ENCODE measurements around the gene MAPK1. TPM values are rescaled to one million over a fixed set of nuclear protein-coding genes. Genes with fewer than 3 reads are reported as not detected.

MAPK1 gene
- total and polyA plus RNA-seq, 9 of the 15 experiments (the other 6 are each of a cell fraction or from before 2014, with no cell fraction given): 46.3 to 575 (median 283) TPM

DNA sequence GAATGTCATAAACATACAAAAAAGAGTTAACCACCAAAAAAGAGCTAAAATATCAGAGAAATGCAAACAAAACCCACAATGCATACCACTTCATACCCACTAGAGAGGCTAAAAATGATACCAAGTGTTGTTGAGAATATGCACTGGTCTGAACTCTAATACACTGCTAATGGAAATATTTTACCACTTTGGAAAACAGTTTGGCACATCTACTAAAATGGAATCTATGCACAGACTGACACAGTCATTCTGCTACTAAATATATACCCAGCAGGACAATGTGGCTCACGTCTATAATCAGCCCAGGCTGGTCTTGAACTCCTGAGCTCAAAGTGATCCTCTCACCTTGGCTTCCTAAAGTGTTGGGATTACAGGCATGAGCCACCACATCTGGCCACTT, 18.0 kb downstream of the MAPK1 start:
- ChIA-PET CTCF (ENCODE audit: low intra/inter-chr PET ratio) (no interaction called here), POLR2A (interaction anchor here (0.5 to 45.6 kb wide), 12 partner anchors 3 to 139 kb away, joined by 3 to 1351 read pairs (median 3); partner anchors contain the start of gene MAPK1)
- Histone ChIP-seq H2AFZ (ENCODE audit: low read depth, low read length) (no peak overlapping the region), H3K4me1 (replicated peaks in 1 of 2; ENCODE audit: control insufficient read depth in 2 of 2, insufficient read depth in 2 of 2, low read length in 2 of 2) (peaks cover 6 to 24% of the 10 kb centered on the region in 2 experiments; a peak in 4 of 5 replicates), H4K20me1 (replicated peaks; ENCODE audit: control insufficient read depth, insufficient read depth, low read length) (peaks cover 26% of the 10 kb centered on the region), H3K9me1 (ENCODE audit: control insufficient read depth, insufficient read depth, low read length) (peaks cover 12% of the 10 kb centered on the region), H3K79me2 (ENCODE audit: control insufficient read depth, insufficient read depth, low read length) (peaks cover 91% of the 10 kb centered on the region), H3K9ac (ENCODE audit: insufficient read depth in 1 of 2, low read depth in 2 of 2, low read length in 2 of 2) (no peak overlapping the region), H3K4me2 (ENCODE audit: insufficient read depth, low read length) (no peak overlapping the region), H3K4me3 (no peak overlapping the region), H3K9me3 (replicated peaks; ENCODE audit: control insufficient read depth, insufficient read depth, low read depth, low read length) (no peaks in the 10 kb centered on the region), H3K36me3 (ENCODE audit: control insufficient read depth, insufficient read depth, low read length) (peaks cover 46% of the 10 kb centered on the region), H3K27ac (ENCODE audit: extremely low read depth, low read depth, low read length) (no peak overlapping the region), H3K27me3 (ENCODE audit: control insufficient read depth in 2 of 2, insufficient read depth in 2 of 2, low read length in 2 of 2) (no peaks in the 10 kb centered on the region)
- ATAC-seq (peak; percentile 14), FAIRE-seq (no peak), DNase-seq (ENCODE audit: extremely low read depth in 1 of 4, low spot score in 3 of 4) (no peak)
- in situ Hi-C loops (cut with MboI) (no loop called here), intact Hi-C loops (cut with micrococcal nuclease) (no loop called here)
- no TSS peak for BruUV-seq (replicated peaks)
- WGBS (ENCODE audit: insufficient coverage, low coverage, missing lambda C conversion rate): 46% methylated on average over 1 of the region's 1 CpG
- TF ChIP-seq, protein P1, sequence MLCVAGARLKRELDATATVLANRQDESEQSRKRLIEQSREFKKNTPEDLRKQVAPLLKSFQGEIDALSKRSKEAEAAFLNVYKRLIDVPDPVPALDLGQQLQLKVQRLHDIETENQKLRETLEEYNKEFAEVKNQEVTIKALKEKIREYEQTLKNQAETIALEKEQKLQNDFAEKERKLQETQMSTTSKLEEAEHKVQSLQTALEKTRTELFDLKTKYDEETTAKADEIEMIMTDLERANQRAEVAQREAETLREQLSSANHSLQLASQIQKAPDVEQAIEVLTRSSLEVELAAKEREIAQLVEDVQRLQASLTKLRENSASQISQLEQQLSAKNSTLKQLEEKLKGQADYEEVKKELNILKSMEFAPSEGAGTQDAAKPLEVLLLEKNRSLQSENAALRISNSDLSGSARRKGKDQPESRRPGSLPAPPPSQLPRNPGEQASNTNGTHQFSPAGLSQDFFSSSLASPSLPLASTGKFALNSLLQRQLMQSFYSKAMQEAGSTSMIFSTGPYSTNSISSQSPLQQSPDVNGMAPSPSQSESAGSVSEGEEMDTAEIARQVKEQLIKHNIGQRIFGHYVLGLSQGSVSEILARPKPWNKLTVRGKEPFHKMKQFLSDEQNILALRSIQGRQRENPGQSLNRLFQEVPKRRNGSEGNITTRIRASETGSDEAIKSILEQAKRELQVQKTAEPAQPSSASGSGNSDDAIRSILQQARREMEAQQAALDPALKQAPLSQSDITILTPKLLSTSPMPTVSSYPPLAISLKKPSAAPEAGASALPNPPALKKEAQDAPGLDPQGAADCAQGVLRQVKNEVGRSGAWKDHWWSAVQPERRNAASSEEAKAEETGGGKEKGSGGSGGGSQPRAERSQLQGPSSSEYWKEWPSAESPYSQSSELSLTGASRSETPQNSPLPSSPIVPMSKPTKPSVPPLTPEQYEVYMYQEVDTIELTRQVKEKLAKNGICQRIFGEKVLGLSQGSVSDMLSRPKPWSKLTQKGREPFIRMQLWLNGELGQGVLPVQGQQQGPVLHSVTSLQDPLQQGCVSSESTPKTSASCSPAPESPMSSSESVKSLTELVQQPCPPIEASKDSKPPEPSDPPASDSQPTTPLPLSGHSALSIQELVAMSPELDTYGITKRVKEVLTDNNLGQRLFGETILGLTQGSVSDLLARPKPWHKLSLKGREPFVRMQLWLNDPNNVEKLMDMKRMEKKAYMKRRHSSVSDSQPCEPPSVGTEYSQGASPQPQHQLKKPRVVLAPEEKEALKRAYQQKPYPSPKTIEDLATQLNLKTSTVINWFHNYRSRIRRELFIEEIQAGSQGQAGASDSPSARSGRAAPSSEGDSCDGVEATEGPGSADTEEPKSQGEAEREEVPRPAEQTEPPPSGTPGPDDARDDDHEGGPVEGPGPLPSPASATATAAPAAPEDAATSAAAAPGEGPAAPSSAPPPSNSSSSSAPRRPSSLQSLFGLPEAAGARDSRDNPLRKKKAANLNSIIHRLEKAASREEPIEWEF (CRISPR knock-in tag; IDR thresholded peaks at IDR 0.05): no peak
- TF ChIP-seq TCF7 (IDR thresholded peaks at IDR 0.05; ENCODE audit: borderline replicate concordance) (no peak), IRF2 (CRISPR knock-in tag; IDR thresholded peaks at IDR 0.05) (0 out of 2 replicates have a peak, but pooled peaks have one; percentile 32), RBM22 (IDR thresholded peaks at IDR 0.05; ENCODE audit: low read depth, low read length, poor library complexity, severe bottlenecking) (no peak), TGIF2 (CRISPR knock-in tag; IDR thresholded peaks at IDR 0.05) (no peak), RCOR1 (IDR thresholded peaks at IDR 0.05; ENCODE audit: borderline replicate concordance in 1 of 2, low read depth in 2 of 2, low read length in 2 of 2) (no peak), ZNF3 (CRISPR knock-in tag; IDR thresholded peaks at IDR 0.05) (0 out of 2 replicates have a peak, but pooled peaks have one; percentile 27), ZNF57 (CRISPR knock-in tag; IDR thresholded peaks at IDR 0.05) (no peak), SAFB (IDR thresholded peaks at IDR 0.05; ENCODE audit: borderline replicate concordance, low read depth, low read length) (no peak)
- TF ChIP-seq, protein P2, sequence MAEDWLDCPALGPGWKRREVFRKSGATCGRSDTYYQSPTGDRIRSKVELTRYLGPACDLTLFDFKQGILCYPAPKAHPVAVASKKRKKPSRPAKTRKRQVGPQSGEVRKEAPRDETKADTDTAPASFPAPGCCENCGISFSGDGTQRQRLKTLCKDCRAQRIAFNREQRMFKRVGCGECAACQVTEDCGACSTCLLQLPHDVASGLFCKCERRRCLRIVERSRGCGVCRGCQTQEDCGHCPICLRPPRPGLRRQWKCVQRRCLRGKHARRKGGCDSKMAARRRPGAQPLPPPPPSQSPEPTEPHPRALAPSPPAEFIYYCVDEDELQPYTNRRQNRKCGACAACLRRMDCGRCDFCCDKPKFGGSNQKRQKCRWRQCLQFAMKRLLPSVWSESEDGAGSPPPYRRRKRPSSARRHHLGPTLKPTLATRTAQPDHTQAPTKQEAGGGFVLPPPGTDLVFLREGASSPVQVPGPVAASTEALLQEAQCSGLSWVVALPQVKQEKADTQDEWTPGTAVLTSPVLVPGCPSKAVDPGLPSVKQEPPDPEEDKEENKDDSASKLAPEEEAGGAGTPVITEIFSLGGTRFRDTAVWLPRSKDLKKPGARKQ (CRISPR knock-in tag; IDR thresholded peaks at IDR 0.05): peak; percentile 89
- TF ChIP-seq, protein P3, sequence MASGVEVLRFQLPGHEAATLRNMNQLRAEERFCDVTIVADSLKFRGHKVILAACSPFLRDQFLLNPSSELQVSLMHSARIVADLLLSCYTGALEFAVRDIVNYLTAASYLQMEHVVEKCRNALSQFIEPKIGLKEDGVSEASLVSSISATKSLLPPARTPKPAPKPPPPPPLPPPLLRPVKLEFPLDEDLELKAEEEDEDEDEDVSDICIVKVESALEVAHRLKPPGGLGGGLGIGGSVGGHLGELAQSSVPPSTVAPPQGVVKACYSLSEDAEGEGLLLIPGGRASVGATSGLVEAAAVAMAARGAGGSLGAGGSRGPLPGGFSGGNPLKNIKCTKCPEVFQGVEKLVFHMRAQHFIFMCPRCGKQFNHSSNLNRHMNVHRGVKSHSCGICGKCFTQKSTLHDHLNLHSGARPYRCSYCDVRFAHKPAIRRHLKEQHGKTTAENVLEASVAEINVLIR (CRISPR knock-in tag; IDR thresholded peaks at IDR 0.05): no peak
- TF ChIP-seq, protein P4, sequence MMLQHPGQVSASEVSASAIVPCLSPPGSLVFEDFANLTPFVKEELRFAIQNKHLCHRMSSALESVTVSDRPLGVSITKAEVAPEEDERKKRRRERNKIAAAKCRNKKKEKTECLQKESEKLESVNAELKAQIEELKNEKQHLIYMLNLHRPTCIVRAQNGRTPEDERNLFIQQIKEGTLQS (IDR thresholded peaks at IDR 0.05): no peak
- TF ChIP-seq, protein P4 (CRISPR knock-in tag; conservative IDR thresholded peaks at IDR 0.05): peak; percentile 57; the same call in 1 of the 2 replicates
